NCI-H2171 (cell line): ENCODE measurements around the gene PSMD3.

Experiments
- DNase-seq: peaks from one replicate; lab custom pipeline; 2025; lab: John Stamatoyannopoulos, UW

PSMD3 gene

GRCh38 chr17:40022497-40022896 lies 41.9 kb downstream of the PSMD3 start:
- no peak for DNase-seq

GRCh38 chr17:40022961-40023541 lies 42.4 kb downstream of the PSMD3 start:
- no peak for DNase-seq

- DNase-seq = no peak
Measured at GRCh38 chr17:40023590-40024292, 43.1 kb downstream of the PSMD3 start.

- no peak for DNase-seq
Measured at GRCh38 chr17:40024901-40025300, 44.3 kb downstream of the PSMD3 start.

- DNase-seq = no peak
Measured at GRCh38 chr17:40025559-40025958, 45.0 kb downstream of the PSMD3 start.

- DNase-seq = no peak
Measured at GRCh38 chr17:40025991-40026815, 45.6 kb downstream of the PSMD3 start.

- peak; percentile 47 for DNase-seq
Measured at GRCh38 chr17:40026816-40027613, 46.4 kb downstream of the PSMD3 start.

- DNase-seq = no peak
Measured at GRCh38 chr17:40027614-40028012, 47.0 kb downstream of the PSMD3 start.

- DNase-seq = no peak
Measured at GRCh38 chr17:40028595-40028994, 48.0 kb downstream of the PSMD3 start.

GRCh38 chr17:40031706-40032105 lies 51.1 kb downstream of the PSMD3 start:
- DNase-seq = no peak

GRCh38 chr17:40032322-40033320 lies 52.0 kb downstream of the PSMD3 start:
- no peak for DNase-seq

- DNase-seq = no peak
Measured at GRCh38 chr17:40033339-40033738, 52.7 kb downstream of the PSMD3 start.

- DNase-seq = no peak
Measured at GRCh38 chr17:40034426-40035161, 54.0 kb downstream of the PSMD3 start.

- no peak for DNase-seq
Measured at GRCh38 chr17:40035162-40035559, 54.6 kb downstream of the PSMD3 start.

GRCh38 chr17:40038882-40039513 lies 58.4 kb downstream of the PSMD3 start:
- no peak for DNase-seq

GRCh38 chr17:40041196-40041595 lies 60.6 kb downstream of the PSMD3 start:
- no peak for DNase-seq
